ENCODE data around the gene CFLAR. TPM values are rescaled to one million over a fixed set of nuclear protein-coding genes. Genes with fewer than 3 reads are reported as not detected.

Gene CFLAR
- total and polyA plus RNA-seq, 9 of the 15 experiments (the other 6 are each of a cell fraction or from before 2014, with no cell fraction given): 27.5 to 102 (median 54.0) TPM

GRCh38 chr2:201220102-201220570 lies 104.2 kb downstream of the CFLAR start (continued):
- TF ChIP-seq E2F1 (CRISPR knock-in tag; IDR thresholded peaks at IDR 0.05) (no peak), RNF2 (IDR thresholded peaks at IDR 0.05) (0 out of 2 replicates have a peak, but pooled peaks have one; percentile 40), JUNB (CRISPR knock-in tag; conservative IDR thresholded peaks at IDR 0.05) (no peak), RERE (CRISPR knock-in tag; IDR thresholded peaks at IDR 0.05; ENCODE audit: borderline replicate concordance) (no peak), HDAC6 (IDR thresholded peaks at IDR 0.05; ENCODE audit: low read depth, low read length) (no peak), NCOR1 (IDR thresholded peaks at IDR 0.05) (peak; percentile 81), CBX3 (IDR thresholded peaks at IDR 0.05; ENCODE audit: borderline replicate concordance in 1 of 2, low read length in 2 of 2) (0 out of 3 replicates have a peak, but pooled peaks of 1 of the 2 experiments have one; percentile 44), MEIS2 (IDR thresholded peaks at IDR 0.05; ENCODE audit: partially characterized antibody) (peak; percentile 72), MEF2A (IDR thresholded peaks at IDR 0.05; ENCODE audit: control insufficient read depth, low read depth, low read length) (no peak), ZBTB2 (IDR thresholded peaks at IDR 0.05) (no peak), ZC3H4 (CRISPR knock-in tag; IDR thresholded peaks at IDR 0.05; ENCODE audit: borderline replicate concordance) (no peak), RB1 (IDR thresholded peaks at IDR 0.05; ENCODE audit: low read depth) (no peak), POLR2G (IDR thresholded peaks at IDR 0.05; ENCODE audit: low read depth, low read length) (no peak), ZNF280B (CRISPR knock-in tag; IDR thresholded peaks at IDR 0.05) (no peak), TSHZ1 (CRISPR knock-in tag; IDR thresholded peaks at IDR 0.05) (no peak)

All from K562 (cell line).